GM21360 (cell line): ENCODE measurements around the gene STXBP2.

ENCODE experiments used
- ATAC-seq: cut with Tn5 transposase; IDR thresholded peaks from one replicate; pipeline ENCODE4 v1.9.1; 2021; ENCODE audit warnings: mild to moderate bottlenecking, moderate library complexity; ENCODE audit not compliant: unreplicated experiment

Gene STXBP2

DNA sequence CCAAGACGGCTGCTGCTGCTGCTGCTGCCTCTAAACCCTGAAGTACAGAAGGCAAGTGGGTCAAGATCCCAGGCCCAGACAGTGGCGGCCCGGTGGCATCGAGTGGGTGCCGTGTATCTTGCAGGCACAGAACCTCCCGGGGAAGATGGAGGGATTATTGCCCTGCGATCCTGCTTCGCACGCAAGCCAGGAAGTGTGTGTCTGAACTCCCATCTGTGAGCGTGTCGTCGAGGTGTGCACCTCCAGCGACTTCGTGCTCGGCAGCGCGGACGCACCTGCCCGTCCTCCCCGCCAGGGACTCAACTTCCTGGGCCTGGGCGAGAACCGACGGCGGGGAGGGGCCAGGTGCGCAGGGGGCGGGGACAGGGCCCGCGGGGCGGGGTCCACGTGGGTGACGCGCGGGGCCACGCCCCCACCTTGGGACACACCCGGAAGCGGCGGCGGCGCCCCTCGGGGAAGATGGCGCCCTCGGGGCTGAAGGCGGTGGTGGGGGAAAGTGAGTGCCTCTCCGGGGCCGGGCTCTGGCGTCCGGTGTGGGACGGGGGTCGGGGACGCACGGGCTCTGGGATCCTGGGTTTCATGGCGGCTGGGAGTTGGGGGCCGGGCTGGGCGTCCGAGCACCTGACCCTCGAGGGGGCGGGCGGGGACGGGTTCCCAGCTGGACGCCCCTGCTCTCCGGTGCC is at the start of gene STXBP2:
TSS of gene STXBP2 (plus strand) at position 420 of the 683 bp plus-strand sequence. CDS start at position 460, 40 bp downstream.
- ATAC-seq, result peak; percentile 55

DNA sequence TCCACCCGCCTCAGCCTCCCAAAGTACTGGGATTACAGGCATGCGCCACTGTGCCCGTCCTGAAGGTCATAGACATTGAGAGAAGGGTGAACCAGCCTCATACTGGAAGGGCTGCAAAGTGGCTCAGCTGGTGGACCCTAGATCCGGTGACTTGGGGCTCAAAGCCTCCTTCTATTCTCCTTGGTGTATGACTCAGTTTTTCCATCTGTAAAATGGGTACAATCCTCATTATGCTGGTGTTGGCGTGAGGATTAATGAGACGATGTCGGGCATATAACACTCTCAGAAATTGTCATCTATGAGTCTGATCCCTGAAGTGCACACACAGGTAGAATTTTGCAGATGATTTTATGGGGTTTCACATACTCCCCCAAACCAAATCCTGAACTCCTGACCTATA is 47.1 kb upstream of the STXBP2 start:
- no peak for ATAC-seq

DNA sequence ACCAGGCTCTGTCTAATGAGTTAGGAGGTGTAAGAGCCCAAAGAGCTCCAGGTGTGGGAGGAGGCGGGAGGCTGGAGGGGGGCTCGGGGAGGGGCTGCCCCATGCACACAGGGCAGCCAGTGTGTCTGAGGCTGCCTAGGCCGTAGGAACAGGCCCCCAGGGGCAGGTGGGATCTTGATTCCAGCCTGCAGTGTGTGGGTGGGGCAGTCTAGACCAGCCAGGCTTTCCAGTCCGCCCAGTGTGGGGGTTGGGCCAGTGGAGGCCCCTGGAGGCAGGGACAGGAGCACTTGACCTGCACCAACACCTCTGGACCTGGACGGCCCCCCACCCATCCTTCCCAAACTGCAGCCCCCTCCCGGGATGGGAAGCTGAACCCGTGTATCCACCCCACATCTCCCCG is 46.7 kb upstream of the STXBP2 start:
- no peak for ATAC-seq

DNA sequence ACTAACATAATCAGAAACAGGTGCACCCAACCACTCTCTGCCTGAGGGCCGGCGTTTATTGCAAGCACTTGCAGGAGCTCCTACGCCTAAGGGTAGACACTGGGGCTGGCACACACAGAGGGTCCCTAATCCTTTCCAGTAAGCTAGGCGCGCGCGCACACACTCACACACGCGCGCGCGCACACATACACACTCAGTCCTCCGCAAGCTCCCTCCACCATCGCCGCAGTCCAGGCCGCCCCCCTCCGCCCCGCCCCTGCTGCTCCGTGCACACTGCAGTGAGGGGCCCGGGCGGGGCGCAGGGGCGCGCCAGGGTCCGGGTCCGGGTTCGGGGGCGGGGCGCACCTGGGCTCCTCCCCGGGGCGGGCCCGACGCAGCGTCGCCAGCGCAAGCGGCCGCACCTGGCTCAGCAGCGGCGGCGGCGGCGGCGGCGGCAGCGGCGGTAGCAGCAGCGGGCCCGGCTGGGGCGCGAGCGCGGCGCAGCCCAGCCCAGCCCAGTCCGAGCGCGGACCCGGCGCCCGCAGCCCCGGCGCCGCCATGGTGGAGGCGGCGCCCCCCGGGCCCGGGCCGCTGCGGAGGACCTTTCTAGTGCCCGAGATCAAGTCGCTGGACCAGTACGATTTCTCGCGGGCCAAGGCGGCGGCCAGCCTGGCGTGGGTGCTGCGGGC is 41.3 kb upstream of the STXBP2 start, which contains the start of gene CAMSAP3:
TSS of gene CAMSAP3 (plus strand) at position 398 of the 668 bp plus-strand sequence. CDS start at position 538, 140 bp downstream.
- no peak for ATAC-seq

DNA sequence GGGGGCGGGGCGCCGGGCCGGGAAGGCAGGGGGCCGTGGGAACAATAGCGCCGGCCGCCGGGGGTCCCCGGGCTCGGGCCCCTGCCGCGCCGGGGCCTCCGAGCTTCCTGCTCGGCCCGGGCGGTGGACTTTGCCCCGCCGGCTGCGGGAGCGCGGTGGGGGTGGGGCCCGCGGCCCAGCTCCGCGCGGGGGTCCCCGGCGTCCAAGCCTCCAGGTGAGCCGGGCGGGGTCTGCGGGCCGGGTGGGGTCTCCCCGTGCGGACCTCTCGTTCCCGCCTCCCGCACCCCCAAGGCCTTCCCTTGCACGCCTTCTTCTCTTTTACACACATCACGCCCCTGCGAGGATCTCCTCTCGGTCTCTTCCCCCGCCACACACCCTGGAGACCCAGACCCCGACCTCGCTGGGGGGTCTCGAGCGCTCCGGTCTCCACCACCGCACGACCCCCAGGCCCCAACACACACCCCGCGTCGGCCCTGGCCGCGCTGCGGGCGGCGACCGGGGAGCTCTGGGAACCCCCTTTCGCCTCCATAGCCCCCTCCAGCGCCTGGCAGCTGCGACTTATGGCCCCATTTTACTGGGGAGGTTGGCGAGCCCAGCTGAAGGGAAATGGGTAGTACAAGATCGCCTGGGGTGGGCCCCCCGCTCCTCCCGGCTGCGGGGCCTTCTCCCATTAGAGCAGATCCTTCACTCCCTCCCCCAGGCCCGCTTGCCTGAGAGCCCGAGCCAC is 40.5 kb upstream of the STXBP2 start:
- no peak for ATAC-seq

DNA sequence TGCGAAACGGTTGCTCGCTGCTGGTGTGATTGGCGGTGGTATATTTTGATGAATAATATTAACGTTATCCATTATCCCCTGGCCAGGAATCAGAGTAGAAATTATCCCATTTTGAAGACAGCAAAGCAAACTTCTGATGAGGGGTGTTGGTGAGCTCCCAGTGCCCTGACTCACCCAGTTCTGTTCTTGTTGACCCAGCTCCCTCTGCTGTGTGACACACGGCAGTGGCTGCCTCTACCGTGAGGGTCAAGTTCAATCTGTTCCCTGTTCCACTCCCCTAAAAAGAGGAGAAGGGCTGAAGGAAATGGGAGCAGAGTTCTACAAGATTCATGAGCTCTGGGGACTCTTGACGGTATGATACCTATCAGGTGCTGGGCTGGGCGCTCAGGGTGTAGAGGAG is 39.2 kb upstream of the STXBP2 start:
- no peak for ATAC-seq

DNA sequence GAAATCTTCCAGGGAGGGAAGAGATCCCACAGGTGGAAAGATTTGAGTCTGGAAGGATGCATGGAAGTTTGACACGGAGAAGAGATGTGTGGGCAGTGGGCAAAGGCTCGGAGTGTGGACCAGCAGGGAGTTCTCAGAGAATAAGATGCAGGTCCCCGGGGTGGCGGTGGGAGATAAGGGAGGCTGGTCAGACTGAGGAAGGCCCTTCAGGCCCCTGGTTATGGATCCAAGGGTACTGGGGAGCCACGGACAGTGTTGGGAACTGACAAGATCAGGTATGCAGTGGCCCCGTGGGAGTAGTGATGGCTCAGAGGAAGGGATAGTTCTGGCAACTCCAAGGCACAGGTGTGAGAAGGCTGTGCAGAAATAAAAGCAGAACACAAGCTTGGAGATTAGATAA is 38.7 kb upstream of the STXBP2 start:
- no peak for ATAC-seq

DNA sequence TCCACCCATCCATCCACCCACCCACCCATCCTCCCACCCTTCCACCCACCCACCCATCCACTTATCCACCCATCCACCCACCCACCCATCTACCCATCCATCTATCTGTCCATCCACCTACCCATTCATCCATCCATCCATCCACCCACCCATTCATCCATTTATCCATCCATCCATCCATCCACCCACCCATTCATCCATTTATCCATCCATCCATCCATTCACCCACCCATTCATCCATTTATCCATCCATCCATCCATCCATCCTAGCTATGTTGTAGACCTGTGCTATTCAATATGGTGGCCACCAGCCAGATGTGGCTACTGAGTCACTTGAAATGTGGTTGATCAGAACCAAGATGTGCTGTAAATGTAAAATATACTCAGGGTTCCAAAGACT is 36.2 kb upstream of the STXBP2 start:
- ATAC-seq, result no peak

DNA sequence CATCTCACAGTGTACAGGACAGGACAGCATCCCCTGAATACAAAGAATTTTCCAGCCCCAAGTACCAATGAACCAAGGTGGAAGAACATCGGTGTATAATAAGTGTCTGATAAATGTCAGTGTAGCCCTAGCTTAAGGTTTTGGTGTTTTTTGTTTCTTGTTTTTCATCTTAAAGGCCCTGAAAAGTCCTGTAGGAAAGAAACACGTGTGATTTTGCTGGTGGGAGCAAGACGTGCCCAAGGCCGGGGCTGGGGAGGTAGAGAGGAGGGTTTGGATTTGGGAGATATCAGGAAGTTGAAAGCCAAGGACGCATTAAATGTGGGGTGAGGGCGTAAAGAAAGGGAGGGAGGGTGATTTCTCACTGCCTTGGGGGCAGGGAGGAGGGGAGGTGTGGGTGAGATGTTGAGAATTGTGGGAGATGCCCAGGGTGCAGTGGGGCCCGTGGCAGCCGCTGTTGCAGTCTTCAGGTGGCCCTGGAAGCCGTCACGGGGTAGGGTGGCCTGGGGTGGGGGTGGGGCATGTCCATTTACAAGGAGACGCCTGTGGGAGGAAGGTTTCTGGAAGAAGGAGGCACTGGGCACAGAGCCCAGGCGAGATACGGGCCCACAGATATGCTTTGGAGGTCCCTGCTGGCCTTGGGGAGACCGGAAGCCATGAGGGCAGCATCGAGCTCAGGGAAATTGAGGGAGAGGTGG is 34.5 kb upstream of the STXBP2 start:
- ATAC-seq, result no peak

DNA sequence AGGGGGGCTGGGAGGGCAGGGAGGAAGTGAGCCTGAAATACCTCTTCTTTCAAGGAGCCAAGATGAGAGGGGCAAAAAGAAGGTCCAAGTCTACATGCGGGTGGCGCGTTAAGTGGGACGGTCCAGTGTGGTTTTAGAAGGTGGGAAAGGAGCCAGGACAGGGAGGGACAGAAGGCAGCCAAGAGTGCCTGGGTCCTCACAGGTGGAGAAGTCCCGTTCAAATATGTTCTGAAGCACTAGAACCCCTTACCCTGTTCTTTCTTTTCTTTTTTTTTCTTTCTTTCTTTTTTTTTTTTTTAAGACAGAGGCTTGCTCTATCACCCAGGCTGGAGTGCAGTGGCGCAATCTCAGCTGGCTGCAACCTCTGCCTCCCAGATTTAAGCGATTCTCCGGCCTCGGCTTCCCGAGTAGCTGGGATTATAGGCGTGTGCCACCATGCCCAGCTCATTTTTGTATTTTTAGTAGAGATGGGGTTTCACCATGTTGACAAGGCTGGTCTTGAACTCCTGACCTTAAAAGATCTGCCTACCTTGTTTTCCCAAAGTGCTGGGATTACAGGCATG is 33.9 kb upstream of the STXBP2 start:
- no peak for ATAC-seq

DNA sequence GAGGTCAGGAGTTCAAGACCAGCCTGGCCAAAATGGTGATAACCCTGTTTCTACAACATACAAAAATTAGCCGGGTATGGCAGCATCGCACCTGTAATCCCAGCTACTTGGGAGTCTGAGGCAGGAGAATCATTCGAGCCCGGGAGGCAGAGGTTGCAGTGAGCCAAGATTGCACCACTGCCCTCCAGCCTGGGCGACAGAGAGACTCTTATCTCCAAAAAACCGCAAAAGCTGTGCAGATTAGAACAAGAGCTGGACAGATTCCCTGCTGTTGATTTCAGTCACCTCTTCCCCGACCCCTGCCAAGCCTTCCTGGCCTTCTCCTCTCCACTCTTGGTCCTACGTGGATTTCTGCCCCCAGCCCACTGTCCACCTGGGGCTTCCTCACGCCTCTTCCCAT is 33.0 kb upstream of the STXBP2 start:
- no peak for ATAC-seq

DNA sequence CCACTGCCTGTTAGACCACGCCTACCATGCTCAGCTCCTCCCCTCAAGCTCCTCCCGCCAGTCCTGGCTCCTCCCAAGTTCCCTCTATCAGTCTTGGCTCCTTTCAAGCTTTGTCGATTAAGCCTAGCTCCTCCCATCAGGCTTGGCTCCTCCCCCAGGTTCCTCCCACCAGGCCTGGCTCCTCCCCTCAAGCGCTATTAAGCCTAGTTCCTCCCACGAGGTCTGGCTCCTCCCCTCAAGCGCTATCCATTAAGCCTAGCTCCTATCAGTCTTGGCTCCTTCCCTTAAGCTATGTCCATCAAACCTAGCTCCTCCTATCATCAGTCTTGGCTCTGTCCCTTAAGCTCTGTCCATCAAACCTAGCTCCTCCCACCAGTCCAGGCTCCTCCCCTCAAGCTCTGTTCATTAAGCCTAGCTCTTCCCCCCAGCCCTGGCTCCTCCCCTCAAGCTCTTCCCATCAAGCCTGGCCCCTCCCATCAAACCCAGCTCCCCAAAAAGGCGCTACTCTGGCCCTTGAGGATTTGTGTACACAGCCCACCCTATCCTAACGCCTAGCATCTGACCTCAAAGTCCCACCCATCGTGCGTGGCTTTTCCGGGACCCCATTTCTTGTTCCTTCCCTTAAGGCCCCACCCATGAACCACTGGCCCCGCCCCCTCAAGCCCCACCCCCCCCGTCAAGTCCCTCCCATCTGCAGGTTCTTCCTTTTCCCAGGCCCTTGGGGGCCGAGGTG is 31.3 kb upstream of the STXBP2 start:
- ATAC-seq, result no peak

DNA sequence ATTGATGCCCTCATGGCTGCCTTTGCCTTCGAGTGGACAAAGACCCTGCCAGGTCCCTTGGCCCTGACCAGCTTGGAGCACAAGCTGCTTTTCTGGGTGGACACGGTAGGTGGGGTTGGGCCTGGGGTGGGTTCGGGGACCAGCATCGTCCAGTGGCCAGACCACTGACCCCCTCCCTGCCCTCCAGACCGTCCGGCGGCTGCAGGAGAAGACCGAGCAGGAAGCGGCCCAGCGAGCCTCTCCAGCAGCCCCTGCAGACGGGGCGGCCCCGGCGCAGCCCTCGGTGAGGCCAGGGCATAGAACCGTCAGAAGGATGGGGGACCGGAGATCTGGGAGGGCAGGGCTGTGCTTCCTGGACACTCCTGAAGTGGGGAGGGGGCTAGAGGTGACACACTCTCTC is 30.6 kb upstream of the STXBP2 start:
- no peak for ATAC-seq

DNA sequence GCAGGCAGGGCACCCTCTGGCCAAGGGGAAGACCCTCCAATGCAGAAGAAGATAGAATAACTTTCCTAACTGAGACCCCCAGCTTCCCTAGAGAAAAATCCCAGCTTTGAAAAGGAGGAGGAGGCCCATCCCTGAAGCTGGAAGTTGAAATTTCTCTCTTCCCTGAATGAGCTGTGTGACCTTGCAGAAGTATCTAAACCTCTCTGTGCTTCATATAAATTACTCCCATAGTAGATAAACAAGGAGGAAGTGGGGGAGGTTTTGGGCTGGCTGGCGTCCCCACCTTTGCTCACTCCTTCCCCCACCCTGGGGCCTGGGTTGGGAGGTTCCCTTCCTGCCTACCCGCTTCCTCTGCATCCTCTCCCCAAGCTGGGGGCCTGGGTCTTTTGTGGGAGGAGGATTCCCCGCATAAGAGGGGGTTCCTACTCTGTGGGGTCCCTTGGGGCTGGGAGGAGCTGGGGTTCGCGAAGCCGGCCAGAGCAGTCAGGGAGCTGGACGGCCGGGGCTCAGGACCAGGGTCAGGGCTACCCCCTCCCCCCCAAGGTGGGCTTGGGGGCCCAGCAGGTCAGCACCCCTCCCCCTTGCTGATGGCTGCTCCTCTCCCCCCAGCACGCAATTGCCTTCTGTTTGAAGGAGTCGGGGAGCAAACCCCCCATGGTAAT is 29.6 kb upstream of the STXBP2 start:
- no peak for ATAC-seq

DNA sequence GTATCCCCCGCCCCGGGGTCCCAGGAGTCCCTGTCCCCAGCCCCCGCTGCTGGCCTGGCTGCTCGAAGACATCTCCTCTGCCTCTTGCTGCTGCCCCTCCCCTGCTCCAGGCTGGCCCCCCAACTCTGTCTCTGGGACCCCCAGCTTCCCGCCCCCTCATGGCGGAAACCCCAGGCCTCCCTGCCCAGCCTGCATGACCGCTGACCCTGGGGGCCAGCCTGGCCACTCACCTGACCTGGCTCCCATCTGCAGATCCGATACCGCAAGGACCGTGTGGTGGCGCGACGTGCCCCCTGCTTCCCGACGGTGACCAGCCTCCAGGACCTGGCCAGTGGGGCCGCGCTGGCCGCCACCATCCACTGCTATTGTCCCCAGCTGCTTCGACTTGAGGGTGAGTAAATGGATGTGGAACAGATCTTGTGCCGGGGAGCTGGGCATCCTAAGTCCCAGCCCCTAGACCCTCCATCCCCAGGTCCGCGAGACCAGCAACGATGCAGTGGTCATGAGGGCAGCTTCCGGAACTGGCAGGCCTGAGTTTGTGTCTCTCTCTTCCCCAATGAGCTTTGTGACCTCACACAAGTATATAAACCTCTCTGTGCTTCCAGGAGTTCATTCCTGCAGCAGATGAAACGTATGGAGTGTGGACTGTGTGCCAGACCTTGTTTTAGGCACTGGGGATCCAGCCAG is 28.9 kb upstream of the STXBP2 start:
- ATAC-seq, result no peak

DNA sequence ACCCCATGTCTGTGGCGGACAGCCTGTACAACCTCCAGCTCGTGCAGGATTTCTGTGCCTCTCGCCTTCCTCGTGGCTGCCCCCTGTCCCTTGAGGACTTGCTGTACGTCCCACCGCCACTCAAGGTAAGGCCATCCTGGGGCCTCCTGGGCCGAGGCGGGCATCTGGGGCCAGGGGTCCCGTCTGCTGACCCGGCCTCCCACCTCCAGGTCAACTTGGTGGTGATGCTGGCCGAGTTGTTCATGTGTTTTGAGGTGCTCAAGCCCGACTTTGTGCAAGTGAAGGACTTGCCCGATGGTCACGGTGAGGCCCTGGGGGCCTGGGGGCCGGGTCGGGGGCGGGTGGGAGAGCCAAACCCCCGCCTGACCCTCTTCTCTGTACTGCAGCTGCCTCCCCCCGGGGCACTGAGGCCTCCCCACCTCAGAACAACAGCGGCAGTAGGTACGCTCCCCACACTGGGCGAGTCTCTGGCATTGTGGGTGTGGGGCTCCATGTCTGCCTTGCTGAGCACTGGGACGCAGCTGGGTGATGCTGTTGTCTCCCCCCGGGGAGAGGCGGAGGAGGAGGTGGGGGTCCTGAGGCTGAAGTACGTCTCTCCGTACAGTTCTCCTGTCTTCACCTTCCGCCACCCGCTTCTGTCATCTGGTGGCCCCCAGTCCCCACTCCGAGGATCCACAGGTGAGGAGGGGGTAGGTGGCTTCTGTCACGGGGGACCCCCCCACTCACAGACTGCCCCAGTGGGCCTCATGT is 26.2 kb upstream of the STXBP2 start:
- no peak for ATAC-seq

DNA sequence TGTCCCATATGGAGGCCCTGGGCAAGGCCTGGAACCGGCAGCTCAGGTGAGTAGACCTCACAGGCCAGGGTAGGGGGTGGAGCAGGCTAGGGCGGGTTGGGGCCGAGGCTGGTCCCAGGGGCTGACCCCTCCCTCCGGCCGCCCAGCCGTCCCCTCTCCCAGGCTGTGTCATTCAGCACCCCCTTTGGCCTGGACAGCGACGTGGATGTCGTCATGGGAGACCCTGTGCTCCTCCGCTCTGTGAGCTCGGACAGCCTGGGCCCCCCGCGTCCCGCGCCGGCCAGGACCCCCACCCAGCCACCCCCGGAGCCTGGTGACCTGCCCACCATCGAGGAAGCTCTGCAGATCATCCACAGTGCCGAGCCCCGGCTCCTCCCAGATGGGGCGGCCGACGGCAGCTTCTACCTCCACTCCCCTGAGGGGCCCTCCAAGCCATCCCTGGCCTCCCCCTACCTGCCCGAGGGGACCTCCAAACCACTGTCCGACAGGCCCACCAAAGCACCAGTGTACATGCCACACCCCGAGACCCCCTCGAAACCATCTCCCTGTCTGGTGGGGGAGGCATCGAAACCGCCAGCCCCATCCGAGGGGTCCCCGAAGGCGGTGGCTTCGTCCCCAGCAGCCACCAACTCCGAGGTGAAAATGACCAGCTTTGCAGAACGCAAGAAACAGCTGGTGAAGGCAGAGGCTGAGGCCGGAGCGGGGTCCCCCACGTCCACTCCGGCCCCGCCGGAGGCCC is 25.2 kb upstream of the STXBP2 start:
- no peak for ATAC-seq
